SH-SY5Y (cell line): ENCODE measurements around the gene GIGYF2.

Source experiments
- GATA2 ChIP-seq: IDR thresholded peaks from 2 replicates; pipeline ENCODE4 v1.6.1; 2011; ENCODE audit warnings: mild to moderate bottlenecking, low read depth, low read length
- GATA3 ChIP-seq: IDR thresholded peaks from 2 replicates; pipeline ENCODE4 v1.6.1; 2011; ENCODE audit warnings: low read depth, mild to moderate bottlenecking, low read length, moderate library complexity

GIGYF2 gene

DNA sequence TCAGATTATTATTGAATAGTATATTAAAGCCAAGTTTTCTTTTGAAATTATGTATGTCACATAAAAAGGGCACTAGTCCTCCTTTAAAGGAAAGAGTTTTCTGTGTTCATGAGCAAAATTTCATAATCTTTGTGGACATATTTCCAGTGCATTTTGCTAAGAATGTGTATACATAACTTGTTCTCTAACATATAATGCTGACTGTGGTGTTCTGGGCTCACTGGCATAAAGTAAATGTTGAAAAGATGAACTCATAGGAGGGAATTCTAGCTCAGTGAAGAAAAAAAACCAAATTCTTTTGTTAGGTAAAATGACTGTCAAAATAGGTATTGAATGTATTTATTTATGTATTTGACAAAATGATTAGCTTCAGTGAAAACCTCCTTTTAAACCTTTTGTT, 73.1 kb downstream of the GIGYF2 start:
- no peak for TF ChIP-seq GATA3
- TF ChIP-seq GATA2 = no peak

DNA sequence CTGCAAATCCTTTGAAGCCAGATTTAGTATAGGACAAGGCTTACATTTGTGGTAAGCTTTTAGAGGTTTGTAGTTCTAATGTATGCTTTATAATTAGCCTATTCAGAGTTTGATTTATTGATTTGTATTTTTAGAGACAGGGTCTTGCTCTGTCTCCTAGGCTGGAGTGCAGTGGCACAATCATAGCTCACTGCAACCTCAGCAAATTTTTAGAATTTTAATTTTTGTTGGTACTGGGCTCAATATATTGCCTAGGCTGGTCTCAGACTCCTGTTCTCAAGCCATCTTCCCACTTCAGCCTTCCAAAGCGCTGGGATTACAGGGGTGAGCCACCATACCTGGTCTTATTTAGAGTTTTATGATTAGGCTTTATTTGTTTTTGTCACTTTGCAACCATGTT, 74.7 kb downstream of the GIGYF2 start:
- TF ChIP-seq GATA2 (no peak), GATA3 (no peak)

DNA sequence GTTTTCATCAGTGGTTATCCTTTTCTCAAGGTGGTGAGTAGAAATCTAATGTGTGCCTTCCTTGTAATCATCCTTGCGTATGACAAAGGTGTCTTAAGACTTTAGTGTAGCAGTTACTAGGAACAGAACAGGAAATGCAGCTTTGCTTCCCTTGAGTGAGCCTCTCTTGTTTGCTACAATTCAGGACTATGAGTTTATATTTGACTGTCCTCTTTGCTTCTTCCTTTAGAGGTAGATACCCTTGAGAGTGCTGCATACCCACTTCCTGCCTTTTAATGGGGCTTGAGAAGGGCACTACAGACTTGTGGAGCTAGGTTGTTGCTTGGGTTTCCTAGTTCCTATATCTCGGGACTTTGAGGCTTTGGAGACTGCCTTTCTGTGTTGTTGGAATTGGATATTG, 75.4 kb downstream of the GIGYF2 start:
- TF ChIP-seq GATA2 (no peak), GATA3 (no peak)

GRCh38 chr2:232773815-232774214, 76.7 kb downstream of the GIGYF2 start:
- TF ChIP-seq GATA2 (no peak), GATA3 (no peak)

GRCh38 chr2:232776435-232776834, 79.3 kb downstream of the GIGYF2 start, which contains the start of gene KCNJ13:
KCNJ13 (minus strand) TSS chr2:232776565; CDS start chr2:232771362, 5,203 bp downstream.
- no peak for TF ChIP-seq GATA2
- TF ChIP-seq GATA3 = no peak

DNA sequence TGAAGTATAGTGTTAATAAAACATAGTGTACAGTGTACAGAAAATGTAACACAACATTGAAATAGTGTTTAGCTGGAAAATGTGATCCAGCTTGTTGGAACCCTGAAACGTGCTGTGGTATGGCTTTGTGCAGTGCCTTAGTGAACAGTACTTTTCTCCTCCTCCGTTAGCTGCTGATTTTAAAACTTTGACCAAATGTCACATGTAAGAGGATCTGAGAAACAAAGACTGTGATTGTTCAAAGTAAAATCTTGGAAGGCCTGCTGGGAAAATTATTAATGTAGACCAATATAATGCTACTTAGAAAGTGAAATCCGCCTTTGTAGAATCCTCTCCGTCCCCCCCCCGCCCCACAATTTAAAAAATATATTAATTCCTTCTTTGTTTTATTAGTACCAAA, 80.1 kb downstream of the GIGYF2 start:
- TF ChIP-seq GATA2 (no peak), GATA3 (no peak)

GRCh38 chr2:232779465-232779864, 82.3 kb downstream of the GIGYF2 start:
- TF ChIP-seq GATA2 (no peak), GATA3 (no peak)

GRCh38 chr2:232779934-232780333, 82.8 kb downstream of the GIGYF2 start:
- no peak for TF ChIP-seq GATA3
- TF ChIP-seq GATA2 = no peak

DNA sequence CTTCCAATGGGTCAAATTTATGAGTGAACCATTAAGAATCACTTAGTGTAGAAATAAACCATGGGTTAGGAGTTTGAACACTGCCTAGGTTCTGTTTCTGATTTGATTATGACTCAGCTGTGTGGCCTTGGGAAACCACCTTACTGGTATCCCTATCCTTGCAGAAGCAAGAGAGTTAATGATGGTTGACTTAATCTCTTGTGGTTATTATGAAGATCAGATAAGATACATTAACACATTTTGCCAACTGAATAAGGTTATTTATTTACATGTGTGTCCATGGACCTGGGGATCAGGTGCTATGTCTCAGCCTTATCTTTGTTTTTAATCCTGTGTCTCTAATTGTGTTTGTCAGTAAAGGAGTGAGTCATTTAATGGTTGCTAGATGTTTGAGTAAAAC, 84.6 kb downstream of the GIGYF2 start:
- TF ChIP-seq GATA3 = no peak
- no peak for TF ChIP-seq GATA2

DNA sequence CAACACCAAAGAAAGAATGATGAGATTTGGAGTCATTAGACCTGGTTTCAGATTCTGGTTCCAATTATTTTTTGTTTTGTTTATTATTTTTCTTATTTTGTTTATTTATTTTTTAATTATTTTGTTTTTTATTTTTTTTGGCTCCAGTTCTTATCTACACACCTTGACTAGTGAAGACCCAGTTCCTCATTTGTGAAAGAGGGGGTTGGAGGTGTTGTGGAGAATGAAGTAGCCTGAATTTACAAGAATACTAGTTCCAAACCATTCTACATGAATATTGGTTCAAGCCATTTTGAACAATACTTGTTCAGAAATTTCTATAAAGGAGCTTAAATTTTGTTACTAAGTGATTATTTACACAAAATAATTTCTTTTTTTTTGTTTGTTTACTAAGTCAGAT, 86.1 kb downstream of the GIGYF2 start:
- no peak for TF ChIP-seq GATA3
- TF ChIP-seq GATA2 = no peak

GRCh38 chr2:232787806-232788205, 90.7 kb downstream of the GIGYF2 start:
- TF ChIP-seq GATA2 = no peak
- no peak for TF ChIP-seq GATA3

GRCh38 chr2:232789082-232789481, 92.0 kb downstream of the GIGYF2 start:
- TF ChIP-seq GATA3 (no peak), GATA2 (no peak)

DNA sequence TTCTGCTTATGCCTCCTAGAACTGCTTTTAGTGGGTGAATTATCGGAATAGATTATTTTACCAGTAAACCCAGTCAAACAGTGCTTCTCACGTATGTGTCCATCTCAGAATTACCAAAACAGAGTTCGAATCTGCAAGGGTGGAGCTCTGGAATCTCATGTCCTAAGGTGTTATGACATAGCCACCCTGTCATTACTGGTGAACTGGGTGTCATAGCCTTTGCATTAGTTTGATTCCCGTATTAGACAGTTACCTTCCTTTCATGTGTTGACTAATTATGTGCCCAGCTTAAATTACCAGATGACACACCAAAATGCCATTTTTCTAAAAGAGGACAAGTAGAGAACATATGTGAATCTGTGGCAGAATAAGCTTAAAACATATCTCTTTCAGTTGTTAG, 94.4 kb downstream of the GIGYF2 start:
- TF ChIP-seq GATA2 (no peak), GATA3 (no peak)

DNA sequence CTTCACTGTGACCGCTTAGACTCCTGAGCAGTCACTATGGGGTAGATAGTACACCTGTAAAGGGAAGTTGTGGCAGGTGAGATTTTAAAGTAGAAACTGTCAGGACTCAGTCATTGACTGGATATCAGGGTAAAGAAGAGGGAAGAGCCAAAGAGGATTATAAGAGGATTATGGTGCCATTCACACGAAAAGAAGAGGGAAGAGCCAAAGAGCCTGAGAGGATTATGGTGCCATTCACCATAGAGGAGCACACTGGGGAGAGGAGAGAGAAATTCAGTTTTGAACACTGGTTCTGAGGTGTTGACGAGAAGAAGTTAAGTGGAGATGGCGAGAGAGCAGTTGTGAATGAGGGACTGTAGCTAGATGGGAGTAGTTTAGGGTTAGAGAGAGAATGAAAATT, 96.1 kb downstream of the GIGYF2 start:
- no peak for TF ChIP-seq GATA3
- no peak for TF ChIP-seq GATA2

DNA sequence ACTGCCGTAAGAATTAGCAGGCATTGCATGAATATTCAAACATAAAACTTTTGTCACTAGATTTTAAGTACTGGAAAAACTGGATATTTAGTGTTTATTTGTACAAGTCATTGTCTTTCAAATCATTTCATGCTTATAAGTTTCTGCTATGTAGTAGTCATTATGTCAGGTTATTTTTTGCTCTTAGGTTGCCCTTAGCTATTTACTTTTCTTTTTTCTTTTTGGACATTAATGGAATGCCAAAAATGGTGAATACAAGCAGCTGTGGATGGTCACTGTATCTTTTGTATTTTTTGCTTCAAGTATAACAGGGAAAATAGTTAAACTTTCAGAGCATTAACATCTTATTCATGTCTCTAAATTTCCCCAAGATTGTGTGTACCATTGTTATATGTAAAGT, 97.8 kb downstream of the GIGYF2 start:
- no peak for TF ChIP-seq GATA2
- TF ChIP-seq GATA3 = no peak

- no peak for TF ChIP-seq GATA2
- no peak for TF ChIP-seq GATA3
Measured at GRCh38 chr2:232795920-232796319, 98.8 kb downstream of the GIGYF2 start.
